GM08714 (cell line): ENCODE measurements around the gene SLC25A22.
A peak's percentile ranks its signal among the peaks of the same experiment; 100 is the strongest.

ENCODE experiments used
- H3K4me3 ChIP-seq: fragments of 200-500 bp; sonication (Bioruptor generic); 2 replicates; pipeline ENCODE4 v1.5.1; 2014; ENCODE audit warnings: mild to moderate bottlenecking, low read length, inconsistent platforms
- ZNF274 ChIP-seq: IDR thresholded peaks from 2 replicates; pipeline ENCODE4 v1.6.1; 2012; ENCODE audit warnings: mild to moderate bottlenecking, low read depth, low read length

The SLC25A22 gene

DNA sequence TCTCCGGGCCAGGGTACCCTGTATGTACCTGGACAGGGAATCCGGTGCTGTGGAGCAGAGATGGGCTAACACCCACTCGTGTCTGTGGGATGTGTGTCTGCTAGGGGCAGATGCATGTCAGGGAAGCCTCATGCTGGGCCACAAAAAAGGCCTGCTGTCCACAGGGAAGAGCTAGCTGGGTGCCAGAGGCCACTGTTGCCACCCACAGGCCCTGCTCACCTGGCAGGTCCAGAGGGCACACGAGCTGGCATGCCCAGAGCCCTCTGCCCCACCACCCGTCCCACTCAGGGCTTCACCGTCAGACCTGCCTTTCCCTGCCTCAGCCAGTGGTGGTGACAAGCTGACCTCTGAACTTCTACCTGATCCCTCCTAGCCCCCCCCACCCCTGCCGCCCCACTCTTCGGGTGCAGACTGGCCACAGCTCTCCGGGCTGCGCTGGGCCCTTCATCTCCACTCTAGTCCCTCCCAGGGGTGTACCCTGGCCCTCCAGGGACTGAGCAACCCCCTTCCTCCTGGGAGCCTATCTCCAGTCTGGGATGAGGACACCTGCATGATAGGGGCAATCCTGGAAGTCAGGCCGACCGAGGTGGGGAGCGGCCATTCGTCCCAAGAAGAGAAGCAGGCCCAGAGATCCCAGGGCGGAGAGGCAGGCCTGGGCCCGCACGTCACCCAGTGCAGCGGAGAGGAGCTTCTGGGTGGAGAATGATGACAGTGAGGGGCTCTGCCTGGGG is 1.4 kb downstream of the SLC25A22 start:
- H3K4me3 ChIP-seq: peak overlapping the region; percentile 67; the same call in 1 of the 2 replicates
- TF ChIP-seq ZNF274: no peak

DNA sequence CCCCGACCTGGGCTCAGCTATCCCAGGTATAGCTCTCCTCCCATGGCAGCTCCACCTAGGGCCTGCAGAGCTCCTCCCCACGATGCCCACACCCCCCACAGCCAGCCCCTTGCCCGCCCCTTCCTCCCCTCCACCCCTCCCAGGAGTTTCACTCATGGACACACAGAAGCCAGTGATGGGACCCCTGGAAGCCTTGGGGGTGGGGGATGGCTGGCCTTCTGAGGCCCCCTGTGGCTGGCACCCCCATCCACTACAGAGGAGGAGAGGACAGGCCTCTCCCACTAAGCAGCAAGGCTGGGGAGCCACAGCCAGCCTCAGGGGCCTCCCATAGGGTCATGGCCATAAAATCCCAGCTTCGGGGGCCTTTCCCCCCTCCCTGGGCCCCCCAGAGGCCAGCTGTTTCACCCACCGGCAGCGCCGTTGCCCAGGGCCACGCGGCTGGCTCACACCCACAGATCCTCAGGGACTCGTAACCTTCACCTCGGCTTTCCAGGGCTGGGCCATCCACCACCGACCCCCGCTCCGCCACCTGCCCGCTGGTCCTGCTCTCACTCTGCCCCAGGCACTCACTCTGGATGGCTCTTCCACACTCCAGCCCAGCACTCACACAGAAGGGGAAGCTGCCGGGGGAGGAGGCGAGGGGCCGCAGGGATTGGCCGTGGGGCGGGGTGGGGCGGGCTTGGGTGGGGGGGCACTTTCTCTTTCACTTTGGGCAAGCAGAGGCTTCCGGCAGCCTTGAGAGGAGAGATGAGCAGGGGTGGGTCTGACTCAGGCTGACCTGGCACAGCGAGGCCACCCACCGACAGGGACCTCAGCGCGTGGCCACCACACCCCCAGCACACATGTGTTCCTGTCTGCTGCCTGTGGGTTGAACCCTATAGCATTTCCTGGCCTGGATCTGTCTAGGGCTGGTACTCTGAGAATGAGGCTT is 2.2 kb downstream of the SLC25A22 start:
- TF ChIP-seq ZNF274: no peak
- peak overlapping the region; percentile 87 for H3K4me3 ChIP-seq

DNA sequence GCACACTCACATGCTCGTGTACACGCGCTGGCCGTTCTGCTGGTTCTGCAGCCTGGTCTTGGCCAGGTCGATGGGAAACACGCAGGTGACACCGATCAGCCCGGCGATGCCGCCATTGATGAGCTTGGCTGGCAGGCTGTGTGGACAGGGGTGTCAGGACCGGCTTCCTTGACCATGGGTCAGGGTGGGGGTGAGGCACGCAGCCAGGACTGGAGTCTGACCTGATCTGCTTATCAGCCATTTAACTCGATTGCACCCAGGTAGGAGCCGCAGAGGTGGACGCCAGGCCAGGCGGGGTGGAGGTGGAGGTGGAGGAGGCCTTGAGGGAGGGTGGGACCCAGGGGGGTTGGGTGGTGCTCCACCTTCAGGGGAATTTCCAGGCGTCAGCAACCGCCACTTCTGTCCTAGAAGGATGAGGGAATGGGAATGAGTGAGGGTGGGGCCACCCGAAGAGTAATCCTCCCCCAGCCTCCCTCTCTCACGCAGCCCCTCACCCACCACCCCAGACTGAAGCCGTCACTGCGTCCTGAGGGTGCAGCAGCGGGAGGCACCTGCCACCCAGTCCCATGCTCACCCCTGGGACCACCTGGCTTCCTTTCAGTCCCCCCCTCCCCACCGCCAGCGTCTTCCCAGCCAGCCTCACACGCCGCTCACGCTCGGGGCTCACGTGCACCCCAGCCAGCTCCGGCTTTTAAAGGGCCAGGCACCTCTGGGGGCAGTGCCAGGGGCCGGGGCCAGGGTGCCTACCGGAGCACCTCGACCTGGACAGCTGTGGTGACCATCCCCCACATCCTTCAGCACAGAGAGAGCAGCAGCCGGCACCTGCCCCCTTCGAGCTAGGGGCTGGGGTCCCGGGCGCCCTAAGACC is 3.1 kb downstream of the SLC25A22 start:
- H3K4me3 ChIP-seq: peak overlapping the region; percentile 87; the same call in 1 of the 2 replicates
- TF ChIP-seq ZNF274: no peak

DNA sequence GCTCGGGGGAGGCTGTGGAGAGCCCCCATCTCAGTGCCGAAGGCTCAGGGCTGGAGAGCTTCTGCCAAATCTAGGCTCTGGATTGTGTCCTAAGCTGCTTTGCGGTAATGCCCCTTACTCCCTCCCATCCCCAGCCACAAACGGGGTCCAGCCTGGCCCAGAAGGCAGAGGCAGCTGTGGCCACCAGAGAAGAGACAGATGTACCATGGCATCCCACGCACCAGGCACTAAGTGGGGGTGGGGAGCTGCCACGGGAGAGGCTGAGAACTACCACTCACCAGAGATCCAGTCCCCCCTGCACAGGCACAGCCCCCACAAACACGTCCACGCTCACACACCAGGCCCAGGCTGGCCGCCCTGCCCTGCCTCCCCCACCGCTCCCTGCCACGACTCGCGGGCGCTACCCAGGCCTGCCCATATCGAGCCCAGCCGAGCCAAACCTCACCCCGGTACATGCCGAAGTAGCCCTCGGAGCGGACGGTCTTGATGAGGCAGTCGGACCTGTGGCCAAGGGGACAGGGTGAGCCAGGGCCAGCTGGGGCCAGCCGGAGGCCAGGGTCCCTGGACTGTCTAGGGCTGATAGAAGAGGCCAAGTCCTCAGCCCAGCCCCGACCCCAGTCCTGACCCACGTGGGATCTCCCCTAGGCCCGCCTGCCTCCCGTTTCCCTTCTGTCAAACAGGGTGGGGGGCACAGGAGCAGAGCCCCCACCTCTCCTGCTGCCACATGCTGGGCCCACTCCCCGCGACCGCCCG is 3.9 kb downstream of the SLC25A22 start:
- no peak for TF ChIP-seq ZNF274
- no peak overlapping the region for H3K4me3 ChIP-seq

DNA sequence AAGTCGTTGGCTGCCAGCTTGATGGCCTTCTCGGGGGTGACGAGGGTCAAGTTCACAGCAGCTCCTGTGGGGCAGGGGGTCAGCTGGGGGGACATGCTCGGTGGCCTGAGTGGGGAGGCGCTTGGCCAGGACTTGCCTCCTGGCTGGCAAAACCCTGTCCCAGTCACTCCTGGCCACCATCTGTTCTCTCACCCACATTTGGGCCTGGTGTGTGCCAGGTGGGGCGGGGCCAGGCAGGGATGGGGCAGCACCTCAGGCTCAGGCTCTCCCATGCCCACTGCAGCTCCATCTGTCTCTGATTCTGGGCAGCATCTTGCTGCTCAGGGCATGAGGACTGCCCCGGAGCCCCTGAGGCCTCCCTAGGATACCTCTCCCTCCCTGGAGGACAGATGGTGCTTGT is 4.5 kb downstream of the SLC25A22 start:
- H3K4me3 ChIP-seq: no peak overlapping the region
- TF ChIP-seq ZNF274: no peak

DNA sequence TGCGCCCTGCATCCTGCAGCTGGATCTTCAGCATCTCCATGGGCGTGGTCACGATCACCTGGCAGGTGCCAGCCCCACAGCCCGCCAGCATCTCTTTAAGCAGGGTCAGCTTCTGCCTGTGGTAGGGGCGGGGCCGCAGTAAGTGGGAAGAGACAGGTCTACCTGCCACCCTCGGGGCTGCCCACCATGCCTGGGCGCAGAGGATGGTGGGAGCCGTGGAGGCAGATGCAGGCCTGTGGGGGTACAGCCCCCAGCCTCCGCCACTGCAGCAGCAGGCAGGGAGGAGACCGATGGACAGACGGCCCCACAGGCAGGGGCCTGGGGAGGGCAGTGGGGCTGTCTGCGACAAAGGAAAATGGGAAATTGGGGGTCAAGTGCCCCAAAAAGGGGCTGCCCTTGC is 5.2 kb downstream of the SLC25A22 start:
- no peak overlapping the region for H3K4me3 ChIP-seq
- no peak for TF ChIP-seq ZNF274

DNA sequence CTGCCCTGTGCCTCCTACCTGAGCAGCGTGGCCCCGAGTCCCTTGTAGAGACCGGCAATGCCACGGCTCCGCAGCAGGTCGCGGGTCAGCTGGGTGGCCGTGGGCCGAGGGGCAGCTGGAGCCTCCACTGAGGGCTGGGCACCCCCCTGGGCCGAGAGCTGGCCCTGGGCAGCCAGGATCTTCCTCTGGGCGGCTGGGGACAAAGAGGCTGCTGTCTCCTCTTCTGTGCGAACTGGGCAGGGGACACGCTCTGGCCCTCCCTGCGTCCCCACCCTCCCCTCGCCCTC is 5.6 kb downstream of the SLC25A22 start:
- TF ChIP-seq ZNF274: no peak
- H3K4me3 ChIP-seq: no peak overlapping the region

DNA sequence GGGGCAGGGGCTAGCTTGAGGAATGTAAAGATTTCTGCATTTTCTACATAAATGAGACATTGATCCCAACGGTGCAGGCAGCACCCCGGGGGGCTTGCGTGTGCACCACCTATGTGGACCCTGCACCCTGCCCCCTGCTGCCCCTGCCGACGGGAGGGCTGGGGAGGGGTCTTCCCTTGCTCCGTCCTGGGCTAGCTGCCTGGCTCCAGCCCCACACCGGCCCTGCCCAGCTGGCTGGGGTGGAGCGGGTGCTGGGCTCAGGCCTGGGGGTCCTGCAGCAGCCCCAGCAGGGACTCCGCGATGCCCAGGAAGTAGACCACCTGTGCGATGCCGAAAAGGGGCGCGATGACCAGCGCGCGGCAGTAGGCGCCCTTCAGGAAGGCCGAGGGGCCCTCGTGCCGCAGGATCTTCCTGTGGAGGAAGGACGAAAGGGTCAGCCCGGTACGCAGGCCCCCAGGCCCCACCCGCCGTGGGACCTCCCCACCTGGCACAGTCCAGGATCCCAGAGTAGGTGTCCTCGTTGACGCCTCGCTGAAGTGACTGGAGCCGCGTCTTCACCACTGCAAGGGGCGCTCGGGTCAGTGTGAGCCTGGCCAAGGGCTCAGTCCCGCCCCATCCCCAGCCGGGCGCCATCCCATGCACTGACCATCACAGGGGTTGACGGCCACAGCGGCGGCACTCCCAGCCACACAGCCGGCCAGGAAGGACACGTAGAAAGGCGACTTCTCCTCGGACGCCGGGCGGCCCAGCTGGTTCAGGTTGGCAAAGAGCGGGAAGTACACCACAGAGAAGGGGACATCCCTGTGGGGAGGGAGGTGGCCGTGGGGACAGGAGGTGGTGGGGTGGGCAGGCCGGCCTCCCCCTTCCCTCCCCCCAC is 6.2 kb downstream of the SLC25A22 start:
- no peak for TF ChIP-seq ZNF274
- H3K4me3 ChIP-seq: no peak overlapping the region

DNA sequence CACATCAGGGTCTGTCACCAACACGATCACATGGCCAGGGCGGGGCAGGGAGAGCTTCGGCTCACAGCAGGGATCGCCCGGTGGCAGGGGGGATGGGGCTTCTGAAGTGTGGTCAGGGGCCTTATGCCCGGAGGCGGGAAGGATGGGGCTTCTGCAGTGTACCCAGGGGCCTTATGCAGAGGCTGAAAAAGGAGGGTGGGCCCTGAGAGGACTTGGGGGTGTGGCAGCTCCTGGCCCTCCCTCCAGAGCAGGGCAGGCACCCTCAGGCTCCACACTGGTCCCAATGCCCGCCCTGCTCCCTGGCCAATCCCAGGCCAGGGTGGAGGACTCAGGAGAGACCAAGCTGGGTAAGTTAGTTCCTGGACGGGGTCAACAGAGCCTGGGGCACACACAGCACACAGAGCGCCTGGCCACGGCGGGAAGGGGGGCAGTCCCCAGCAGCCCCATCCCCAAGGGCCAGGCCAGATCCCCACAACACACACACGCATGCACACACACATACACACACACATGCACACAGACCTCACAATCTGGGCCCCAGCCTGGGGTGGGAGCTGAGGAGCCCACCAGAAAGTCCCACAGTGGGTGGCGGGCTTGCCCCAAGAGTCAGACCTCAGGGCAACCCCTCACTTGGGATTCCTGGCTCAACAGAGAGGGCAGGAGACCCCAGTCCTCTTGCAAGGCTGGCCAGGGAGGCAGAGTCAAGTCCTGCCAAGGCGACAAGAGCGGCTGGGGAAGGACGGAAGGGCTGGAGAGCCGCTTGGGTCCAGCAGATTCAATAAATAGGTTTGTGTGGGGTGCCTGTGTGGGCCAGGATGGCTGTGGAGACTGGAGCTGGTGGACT is 7.1 kb downstream of the SLC25A22 start:
- H3K4me3 ChIP-seq: no peak overlapping the region
- no peak for TF ChIP-seq ZNF274

DNA sequence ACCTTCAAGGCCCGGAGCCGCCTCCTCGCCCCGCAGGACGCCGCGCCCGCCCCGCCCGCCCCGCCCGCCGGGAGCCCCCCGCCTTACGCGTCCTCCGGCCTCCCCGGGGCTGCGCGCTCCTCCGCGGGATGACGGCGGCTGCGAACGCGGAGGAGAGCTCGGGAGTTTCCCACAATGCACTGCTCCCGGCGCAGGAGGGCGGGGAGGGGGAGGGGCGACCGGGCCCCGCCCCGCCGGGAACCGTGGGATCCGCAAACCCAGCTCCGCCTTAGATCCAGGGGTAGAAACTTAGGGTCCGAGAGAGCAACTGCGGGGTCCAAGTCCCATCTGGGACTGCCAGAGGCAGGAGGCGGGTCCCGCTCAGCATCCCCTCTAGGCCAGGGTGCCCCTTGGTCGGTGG is 8.1 kb downstream of the SLC25A22 start, which contains the start of gene CEND1:
TSS of gene CEND1 (minus strand) at position 148 of the 400 bp plus-strand sequence. CDS start 1,514 bp downstream, outside the sequence.
- H3K4me3 ChIP-seq: peak within 1 kb of the TSS; percentile 10; the same call in 1 of the 2 replicates
- TF ChIP-seq ZNF274: no peak
